Measurements from ENCODE around the gene ADAMTS8. TPM values are rescaled to one million over a fixed set of nuclear protein-coding genes. Genes with fewer than 3 reads are reported as not detected.

Gene ADAMTS8
- total RNA-seq, 4 donors from 2014 or later: 0.85 to 1.7 TPM; not detected in 2

GRCh38 chr11:130404727-130405126 lies 23.7 kb downstream of the ADAMTS8 start:
- no peak for DNase-seq
- Histone ChIP-seq H3K27ac (no peak overlapping the region), H3K27me3 (no peaks in the 10 kb centered on the region), H3K4me1 (peaks cover 0 to 4% (median 0%) of the 10 kb centered on the region in 4 donors), H3K9me3 (no peaks in the 10 kb centered on the region), H3K4me3 (no peak overlapping the region), H3K36me3 (no peaks in the 10 kb centered on the region)
- TF ChIP-seq CTCF (IDR thresholded peaks at IDR 0.05) (no peak), POLR2A (IDR thresholded peaks at IDR 0.05) (no peak)

GRCh38 chr11:130403967-130404366 lies 24.4 kb downstream of the ADAMTS8 start:
- no peaks in the 10 kb centered on the region for H3K36me3 ChIP-seq
- no peak for TF ChIP-seq CTCF (IDR thresholded peaks at IDR 0.05)
- no peak for TF ChIP-seq POLR2A (IDR thresholded peaks at IDR 0.05)
- no peaks in the 10 kb centered on the region for H3K27me3 ChIP-seq
- H3K4me1 ChIP-seq: peaks cover 0 to 4% (median 0%) of the 10 kb centered on the region in 4 donors
- H3K9me3 ChIP-seq: no peaks in the 10 kb centered on the region
- DNase-seq: no peak
- H3K4me3 ChIP-seq: no peak overlapping the region
- H3K27ac ChIP-seq: peak overlapping the region in 3 of 4 donors; percentile 3 to 73 (median 47)

GRCh38 chr11:130403271-130403804 lies 25.1 kb downstream of the ADAMTS8 start:
- peak overlapping the region in 2 of 4 donors; percentile 47 to 73 for H3K27ac ChIP-seq

GRCh38 chr11:130402570-130402969 lies 25.8 kb downstream of the ADAMTS8 start:
- TF ChIP-seq CTCF (IDR thresholded peaks at IDR 0.05): no peak
- TF ChIP-seq POLR2A (IDR thresholded peaks at IDR 0.05): no peak
- DNase-seq: no peak
- Histone ChIP-seq H3K36me3 (no peaks in the 10 kb centered on the region), H3K27me3 (no peaks in the 10 kb centered on the region), H3K27ac (peak overlapping the region in 2 of 4 donors; percentile 47 to 73), H3K9me3 (no peaks in the 10 kb centered on the region), H3K4me3 (no peak overlapping the region), H3K4me1 (peaks cover 0 to 4% (median 0%) of the 10 kb centered on the region in 4 donors)

More at GRCh38 chr11:130403271-130403804, 25.1 kb downstream of the ADAMTS8 start:
- Histone ChIP-seq H3K36me3 (no peaks in the 10 kb centered on the region), H3K4me1 (peaks cover 0 to 4% (median 0%) of the 10 kb centered on the region in 4 donors), H3K4me3 (no peak overlapping the region), H3K27me3 (no peaks in the 10 kb centered on the region), H3K9me3 (no peaks in the 10 kb centered on the region)
- no peak for TF ChIP-seq POLR2A (IDR thresholded peaks at IDR 0.05)
- TF ChIP-seq CTCF (IDR thresholded peaks at IDR 0.05): no peak
- no peak for DNase-seq

- Histone ChIP-seq H3K36me3 (no peaks in the 10 kb centered on the region), H3K27me3 (no peaks in the 10 kb centered on the region), H3K27ac (no peak overlapping the region), H3K4me3 (no peak overlapping the region), H3K4me1 (peaks cover 0 to 4% (median 0%) of the 10 kb centered on the region in 4 donors), H3K9me3 (no peaks in the 10 kb centered on the region)
- TF ChIP-seq CTCF (IDR thresholded peaks at IDR 0.05) (no peak), POLR2A (IDR thresholded peaks at IDR 0.05) (no peak)
- no peak for DNase-seq
Measured at GRCh38 chr11:130400781-130401483, 27.5 kb downstream of the ADAMTS8 start.
